GM19240 (cell line): ENCODE measurements around the gene VASN.
"Not testable (repeated sequence)": the region's sequence is repeated elsewhere in the genome, so short reads cannot be mapped to it uniquely, and the experiment has no call there.

Source experiments
- DNase-seq: peaks from one replicate; pipeline ENCODE4 v3.0.0; 2011; ENCODE audit warnings: low spot score; ENCODE audit not compliant: insufficient read length

VASN gene

GRCh38 chr16:4383591-4384444, 12.2 kb downstream of the VASN start:
- DNase-seq: no peak

DNA sequence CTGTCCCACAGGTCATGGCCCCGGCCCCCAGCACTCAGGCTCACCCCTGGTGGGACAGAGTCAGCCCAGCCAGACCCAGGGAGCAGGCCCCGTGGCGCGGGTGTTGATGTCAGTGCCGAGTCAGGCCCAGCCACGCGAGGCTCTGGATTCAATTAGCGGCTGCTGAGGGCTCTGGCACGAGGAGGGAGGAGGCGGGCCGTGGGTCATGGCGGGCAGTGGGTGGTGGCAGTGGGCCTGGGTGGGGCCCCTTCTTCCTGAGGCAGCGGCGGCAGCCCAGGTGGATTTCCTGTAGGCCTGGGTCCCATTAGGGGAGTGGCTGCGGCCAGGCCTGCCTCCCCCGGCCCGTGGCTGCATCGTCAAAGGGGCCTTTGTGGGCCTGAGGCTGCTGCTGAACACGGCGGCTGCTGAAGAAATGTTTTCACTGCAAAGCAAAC, 12.9 kb downstream of the VASN start:
- DNase-seq: no peak

DNA sequence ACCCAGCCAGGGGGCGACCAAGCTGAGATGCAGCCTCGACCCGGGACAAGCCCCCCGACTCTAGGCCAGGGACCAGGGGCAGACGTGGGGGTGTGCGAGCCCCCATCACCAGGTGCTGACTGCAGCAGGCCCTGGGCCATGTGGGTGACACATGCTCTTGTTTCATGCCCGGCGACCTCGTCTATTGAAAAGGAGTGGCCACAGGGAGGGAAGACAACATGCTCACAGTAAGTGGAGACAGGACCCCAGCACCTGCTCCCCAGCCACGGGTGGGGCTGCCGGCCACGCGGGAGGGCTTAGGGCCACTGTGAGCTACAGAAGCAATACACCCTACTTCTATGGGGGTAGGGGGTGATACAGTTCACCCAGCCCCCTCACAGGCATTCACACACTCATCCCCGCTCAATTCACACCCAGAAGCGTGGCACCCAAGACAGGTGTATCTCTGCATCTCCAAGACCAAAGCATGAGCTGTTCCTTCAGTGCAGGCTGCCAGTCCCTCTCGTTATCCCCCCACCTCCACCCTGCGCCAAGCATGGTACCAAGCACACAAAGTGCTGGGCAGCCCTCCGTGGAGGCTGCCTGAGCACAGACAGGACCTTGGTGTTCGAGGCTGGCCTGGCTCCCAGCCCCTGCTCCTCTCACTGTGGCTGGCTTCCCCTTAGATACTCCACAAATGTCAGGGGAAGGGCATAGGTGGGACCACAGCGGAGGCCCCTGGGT, 13.6 kb downstream of the VASN start:
- DNase-seq: no peak

GRCh38 chr16:4385789-4386450, 14.3 kb downstream of the VASN start:
- DNase-seq: no peak

GRCh38 chr16:4386451-4386805, 14.8 kb downstream of the VASN start:
- DNase-seq: no peak

GRCh38 chr16:4386951-4387565, 15.4 kb downstream of the VASN start:
- no peak for DNase-seq

GRCh38 chr16:4387781-4388180, 16.1 kb downstream of the VASN start:
- DNase-seq: no peak

GRCh38 chr16:4388271-4389021, 16.8 kb downstream of the VASN start:
- DNase-seq: no peak

DNA sequence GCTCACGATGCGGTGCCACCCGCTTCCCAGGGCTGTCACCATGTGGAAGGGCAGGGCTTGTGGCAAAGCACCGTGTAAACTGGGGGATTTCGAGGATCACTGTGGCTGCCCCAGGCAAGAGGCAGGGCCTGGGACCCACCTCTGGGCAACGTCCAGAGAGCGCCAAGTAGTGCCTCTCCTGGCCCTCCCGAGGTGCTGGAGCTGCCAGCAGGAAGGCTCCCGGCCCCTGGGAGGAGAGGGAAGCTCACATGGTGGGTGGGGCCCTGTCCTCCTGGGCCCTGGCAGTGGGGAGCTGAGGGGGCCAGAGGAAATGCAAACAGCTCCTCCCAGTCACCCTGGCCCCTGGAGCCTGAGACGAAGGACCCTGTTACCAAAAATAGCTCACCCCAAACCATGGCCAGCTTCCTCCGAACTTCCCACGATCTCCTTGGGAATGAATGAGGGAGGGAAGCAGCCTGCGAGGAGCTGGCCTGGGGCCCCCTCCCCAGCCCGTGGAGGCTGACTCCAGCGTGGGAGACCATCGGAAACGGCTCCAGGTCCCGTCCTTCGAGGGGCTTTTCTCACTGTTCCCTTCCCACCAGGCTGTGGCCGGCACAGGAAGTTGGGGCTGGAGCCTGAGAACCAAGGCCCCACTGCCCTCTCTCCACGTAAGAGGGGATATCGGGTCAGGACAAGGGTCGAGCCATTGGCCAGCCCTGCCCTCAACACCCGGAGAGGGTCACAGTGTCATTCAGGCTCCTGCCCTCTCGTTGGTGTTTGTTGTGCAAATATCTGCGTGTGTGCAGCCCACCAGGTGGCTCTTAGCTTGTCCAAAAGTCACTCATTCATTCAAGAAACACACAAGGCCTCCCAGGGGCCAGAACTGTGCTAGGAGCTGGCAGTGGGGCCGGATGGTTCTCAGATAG, 17.7 kb downstream of the VASN start:
- DNase-seq: no peak

GRCh38 chr16:4390266-4391260, 18.9 kb downstream of the VASN start:
- DNase-seq: no peak

GRCh38 chr16:4391631-4392381, 20.2 kb downstream of the VASN start:
- DNase-seq: no peak

GRCh38 chr16:4392382-4393239, 21.0 kb downstream of the VASN start:
- no peak for DNase-seq

GRCh38 chr16:4393240-4393600, 21.6 kb downstream of the VASN start:
- no peak for DNase-seq

DNA sequence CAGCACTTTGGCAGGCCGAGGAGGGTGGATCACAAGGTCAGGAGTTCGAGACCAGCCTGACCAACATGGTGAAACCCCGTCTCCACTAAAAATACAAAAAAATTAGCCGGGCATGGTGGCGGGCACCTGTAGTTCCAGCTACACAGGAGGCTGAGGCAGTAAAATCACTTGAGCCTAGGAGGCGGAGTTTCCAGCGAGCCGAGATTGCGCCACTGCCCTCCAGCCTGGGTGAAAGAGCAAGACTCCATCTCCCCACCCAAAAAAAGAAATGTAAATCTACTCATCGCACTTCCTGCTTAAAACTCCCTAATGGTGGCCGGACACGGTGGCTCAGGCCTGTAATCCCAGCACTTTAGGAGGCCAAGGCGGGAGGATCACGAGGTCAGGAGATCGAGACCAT, 22.2 kb downstream of the VASN start:
- not testable (repeated sequence) for DNase-seq

GRCh38 chr16:4395055-4395726, 23.5 kb downstream of the VASN start:
- DNase-seq: no peak

DNA sequence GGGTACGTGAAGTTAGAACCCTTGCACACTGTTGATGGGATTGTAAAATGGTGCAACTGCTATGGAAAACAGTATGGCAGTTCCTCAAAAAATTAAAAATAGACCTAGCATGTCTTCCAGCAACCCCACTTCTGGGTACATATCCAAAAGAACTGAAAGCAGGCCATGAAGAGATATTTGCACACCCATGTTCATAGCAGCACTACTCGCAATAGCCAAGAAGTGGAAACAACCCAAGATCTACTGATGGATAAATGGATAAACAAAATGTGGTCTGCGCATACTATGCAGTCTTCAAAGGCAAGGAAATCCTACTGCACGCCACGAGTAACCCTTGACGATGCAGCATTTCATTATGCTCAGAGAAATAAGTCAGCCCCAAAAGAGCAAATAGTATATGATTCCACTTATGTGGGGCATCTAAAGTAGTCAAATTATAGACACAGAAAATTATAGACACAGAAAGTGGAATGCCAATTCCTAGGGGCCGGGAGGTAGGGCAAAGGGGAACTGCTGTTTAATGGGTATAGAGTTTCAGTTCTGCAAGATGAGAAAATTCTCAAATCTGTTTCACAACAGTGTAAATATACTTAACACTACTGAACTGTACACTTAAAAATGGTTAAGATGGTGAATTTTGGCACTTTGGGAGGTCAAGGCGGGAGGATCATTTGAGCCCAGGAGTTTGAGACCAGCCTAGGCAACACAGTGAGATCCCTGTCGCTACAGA, 27.5 kb downstream of the VASN start:
- DNase-seq: no peak
